ENCODE measurements around the gene PRKCE.

The PRKCE gene

GRCh38 chr2:45699032-45699658 lies 47.7 kb downstream of the PRKCE start:
- H3K27ac ChIP-seq: no peak overlapping the region

GRCh38 chr2:45700407-45701013 lies 49.0 kb downstream of the PRKCE start:
- CTCF ChIA-PET: no interaction called here

More at GRCh38 chr2:45699032-45699658, 47.7 kb downstream of the PRKCE start:
- CTCF ChIA-PET: interaction anchor here (0.7 kb wide), 1 partner anchor 11 kb away, joined by 3 read pairs; no protein-coding TSS in a partner anchor
- POLR2A ChIA-PET (ENCODE audit: low non-redundant PET): no interaction called here
- TF ChIP-seq CTCF (conservative IDR thresholded peaks at IDR 0.05; ENCODE audit: low read depth): no peak
- peak; percentile 44 for DNase-seq (ENCODE audit: low spot score)

GRCh38 chr2:45705233-45705632 lies 53.8 kb downstream of the PRKCE start:
- CTCF ChIA-PET: no interaction called here
- DNase-seq (ENCODE audit: low spot score): no peak
- no peak overlapping the region for H3K27ac ChIP-seq
- TF ChIP-seq CTCF (conservative IDR thresholded peaks at IDR 0.05; ENCODE audit: low read depth): no peak
- POLR2A ChIA-PET (ENCODE audit: low non-redundant PET): no interaction called here

More at GRCh38 chr2:45700407-45701013, 49.0 kb downstream of the PRKCE start:
- TF ChIP-seq CTCF (conservative IDR thresholded peaks at IDR 0.05; ENCODE audit: low read depth): no peak
- DNase-seq (ENCODE audit: low spot score): no peak
- H3K27ac ChIP-seq: no peak overlapping the region
- POLR2A ChIA-PET (ENCODE audit: low non-redundant PET): no interaction called here

GRCh38 chr2:45706033-45706432 lies 54.6 kb downstream of the PRKCE start:
- TF ChIP-seq CTCF (conservative IDR thresholded peaks at IDR 0.05; ENCODE audit: low read depth): no peak
- H3K27ac ChIP-seq: no peak overlapping the region
- no peak for DNase-seq (ENCODE audit: low spot score)
- POLR2A ChIA-PET (ENCODE audit: low non-redundant PET): no interaction called here
- CTCF ChIA-PET: interaction anchor here (0.7 kb wide), 1 partner anchor 213 kb away, joined by 5 read pairs; no protein-coding TSS in a partner anchor

- no peak for DNase-seq (ENCODE audit: low spot score)
- H3K27ac ChIP-seq: no peak overlapping the region
- ChIA-PET POLR2A (ENCODE audit: low non-redundant PET) (no interaction called here), CTCF (no interaction called here)
- no peak for TF ChIP-seq CTCF (conservative IDR thresholded peaks at IDR 0.05; ENCODE audit: low read depth)
These were observed 55.5 kb downstream of the PRKCE start for GRCh38 chr2:45707006-45707405.

GRCh38 chr2:45707661-45708060 lies 56.2 kb downstream of the PRKCE start:
- no peak overlapping the region for H3K27ac ChIP-seq
- DNase-seq (ENCODE audit: low spot score): no peak
- TF ChIP-seq CTCF (conservative IDR thresholded peaks at IDR 0.05; ENCODE audit: low read depth): no peak
- CTCF ChIA-PET: no interaction called here
- POLR2A ChIA-PET (ENCODE audit: low non-redundant PET): no interaction called here

Measured in RWPE1 (cell line).